CD4-positive, alpha-beta T cell treated with Interleukin-17A for 1 hour (primary cell): Measurements from ENCODE around the gene SMYD2.

ENCODE experiments used
- DNase-seq: peaks from one replicate; pipeline ENCODE4 v3.0.0-alpha.2; 2020

Gene SMYD2

GRCh38 chr1:214367841-214368240, 86.9 kb downstream of the SMYD2 start:
- DNase-seq: no peak

GRCh38 chr1:214369364-214369763, 88.4 kb downstream of the SMYD2 start:
- no peak for DNase-seq

GRCh38 chr1:214370615-214371014, 89.7 kb downstream of the SMYD2 start:
- no peak for DNase-seq

- no peak for DNase-seq
These were observed 91.1 kb downstream of the SMYD2 start for GRCh38 chr1:214372092-214372491.

GRCh38 chr1:214377485-214377884, 96.5 kb downstream of the SMYD2 start:
- DNase-seq: no peak

- DNase-seq: no peak
These were observed 96.9 kb downstream of the SMYD2 start for GRCh38 chr1:214377886-214378285.

- no peak for DNase-seq
These were observed 97.5 kb downstream of the SMYD2 start for GRCh38 chr1:214378492-214378891.

- no peak for DNase-seq
These were observed 98.4 kb downstream of the SMYD2 start for GRCh38 chr1:214379236-214379970.

GRCh38 chr1:214380396-214380795, 99.4 kb downstream of the SMYD2 start:
- DNase-seq: no peak

GRCh38 chr1:214380986-214381695, 100.2 kb downstream of the SMYD2 start:
- no peak for DNase-seq

- DNase-seq: no peak
These were observed 102.7 kb downstream of the SMYD2 start for GRCh38 chr1:214383381-214384372.

GRCh38 chr1:214384373-214385079, 103.6 kb downstream of the SMYD2 start:
- DNase-seq: no peak

- DNase-seq: no peak
These were observed 104.5 kb downstream of the SMYD2 start for GRCh38 chr1:214385428-214385827.

GRCh38 chr1:214386333-214386732, 105.4 kb downstream of the SMYD2 start:
- DNase-seq: no peak
